Neural crest cell (in vitro differentiated cells): ENCODE data around the gene MGAT3. TPM values are rescaled to one million over a fixed set of nuclear protein-coding genes. Genes with fewer than 3 reads are reported as not detected.

Experiments
- DNase-seq: peaks from one replicate; pipeline ENCODE4 v3.0.0; 2021; ENCODE audit warnings: low read depth, mixed read lengths, low spot score
- H3K27ac Mint-ChIP-seq: one replicate; pipeline ENCODE4 v1.8.0; 2021; ENCODE audit warnings: mild to moderate bottlenecking, mixed read lengths; ENCODE audit not compliant: unreplicated experiment
- H3K27me3 Mint-ChIP-seq: 2 replicates; pipeline ENCODE4 v1.8.0; 2021; ENCODE audit warnings: low read depth, mild to moderate bottlenecking, mixed read lengths
- H3K36me3 Mint-ChIP-seq: 2 replicates; pipeline ENCODE4 v1.8.0; 2021; ENCODE audit warnings: low read depth, mild to moderate bottlenecking, mixed read lengths
- H3K4me1 Mint-ChIP-seq: 2 replicates; pipeline ENCODE4 v1.8.0; 2021; ENCODE audit warnings: mixed read lengths
- H3K4me3 Mint-ChIP-seq: one replicate; pipeline ENCODE4 v1.8.0; 2021; ENCODE audit warnings: mild to moderate bottlenecking, mixed read lengths
- H3K9me3 Mint-ChIP-seq: 2 replicates; pipeline ENCODE4 v1.8.0; 2021; ENCODE audit warnings: mixed read lengths
- total RNA-seq: library from RNA; stranded (reverse); gene quantifications from 2 replicates; pipeline ENCODE4 v1.2.1, GENCODE V29; 2021
- TF ChIP-seq, protein P1 (sequence below): fragments of 200-600 bp; sonication (generic); conservative IDR thresholded peaks from 2 replicates; pipeline ENCODE4 v1.5.0; 2021; ENCODE audit warnings: antibody characterized with exemption, mild to moderate bottlenecking

MGAT3 gene
- total RNA-seq, 1 donor from 2014 or later: 20.3 TPM

DNA sequence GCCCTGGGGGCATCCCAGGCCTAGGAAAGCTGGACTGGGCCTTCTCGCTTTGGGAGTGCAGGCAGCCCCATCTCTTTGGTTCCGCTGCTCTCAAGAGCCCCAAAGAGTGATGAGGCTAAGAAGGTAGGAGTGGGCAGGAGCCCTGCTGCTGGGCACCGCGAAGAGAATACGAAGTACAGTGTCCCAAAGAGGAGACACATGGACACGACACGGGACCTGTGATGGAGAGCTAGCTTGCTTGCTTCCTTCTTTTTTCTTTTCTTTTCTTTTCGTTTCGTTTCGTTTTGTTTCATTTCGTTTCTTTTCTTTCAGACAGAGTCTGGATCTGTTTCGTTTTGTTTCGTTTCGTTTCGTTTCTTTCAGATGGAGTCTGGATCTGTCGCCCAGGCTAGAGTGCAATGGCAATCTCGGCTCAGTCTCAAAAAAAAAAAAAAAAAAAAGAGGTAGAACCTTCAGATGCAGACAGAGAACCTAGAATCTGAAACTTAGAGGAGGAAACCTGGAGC lies 10.6 kb downstream of the MGAT3 start:
- Mint-ChIP-seq H3K9me3 (no peaks in the 10 kb centered on the region), H3K36me3 (no peaks in the 10 kb centered on the region), H3K4me3 (no peak overlapping the region), H3K27me3 (no peaks in the 10 kb centered on the region), H3K27ac (no peak overlapping the region), H3K4me1 (peaks cover 44% of the 10 kb centered on the region)
- TF ChIP-seq, protein P1, sequence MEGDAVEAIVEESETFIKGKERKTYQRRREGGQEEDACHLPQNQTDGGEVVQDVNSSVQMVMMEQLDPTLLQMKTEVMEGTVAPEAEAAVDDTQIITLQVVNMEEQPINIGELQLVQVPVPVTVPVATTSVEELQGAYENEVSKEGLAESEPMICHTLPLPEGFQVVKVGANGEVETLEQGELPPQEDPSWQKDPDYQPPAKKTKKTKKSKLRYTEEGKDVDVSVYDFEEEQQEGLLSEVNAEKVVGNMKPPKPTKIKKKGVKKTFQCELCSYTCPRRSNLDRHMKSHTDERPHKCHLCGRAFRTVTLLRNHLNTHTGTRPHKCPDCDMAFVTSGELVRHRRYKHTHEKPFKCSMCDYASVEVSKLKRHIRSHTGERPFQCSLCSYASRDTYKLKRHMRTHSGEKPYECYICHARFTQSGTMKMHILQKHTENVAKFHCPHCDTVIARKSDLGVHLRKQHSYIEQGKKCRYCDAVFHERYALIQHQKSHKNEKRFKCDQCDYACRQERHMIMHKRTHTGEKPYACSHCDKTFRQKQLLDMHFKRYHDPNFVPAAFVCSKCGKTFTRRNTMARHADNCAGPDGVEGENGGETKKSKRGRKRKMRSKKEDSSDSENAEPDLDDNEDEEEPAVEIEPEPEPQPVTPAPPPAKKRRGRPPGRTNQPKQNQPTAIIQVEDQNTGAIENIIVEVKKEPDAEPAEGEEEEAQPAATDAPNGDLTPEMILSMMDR: no peak
- no peak for DNase-seq

DNA sequence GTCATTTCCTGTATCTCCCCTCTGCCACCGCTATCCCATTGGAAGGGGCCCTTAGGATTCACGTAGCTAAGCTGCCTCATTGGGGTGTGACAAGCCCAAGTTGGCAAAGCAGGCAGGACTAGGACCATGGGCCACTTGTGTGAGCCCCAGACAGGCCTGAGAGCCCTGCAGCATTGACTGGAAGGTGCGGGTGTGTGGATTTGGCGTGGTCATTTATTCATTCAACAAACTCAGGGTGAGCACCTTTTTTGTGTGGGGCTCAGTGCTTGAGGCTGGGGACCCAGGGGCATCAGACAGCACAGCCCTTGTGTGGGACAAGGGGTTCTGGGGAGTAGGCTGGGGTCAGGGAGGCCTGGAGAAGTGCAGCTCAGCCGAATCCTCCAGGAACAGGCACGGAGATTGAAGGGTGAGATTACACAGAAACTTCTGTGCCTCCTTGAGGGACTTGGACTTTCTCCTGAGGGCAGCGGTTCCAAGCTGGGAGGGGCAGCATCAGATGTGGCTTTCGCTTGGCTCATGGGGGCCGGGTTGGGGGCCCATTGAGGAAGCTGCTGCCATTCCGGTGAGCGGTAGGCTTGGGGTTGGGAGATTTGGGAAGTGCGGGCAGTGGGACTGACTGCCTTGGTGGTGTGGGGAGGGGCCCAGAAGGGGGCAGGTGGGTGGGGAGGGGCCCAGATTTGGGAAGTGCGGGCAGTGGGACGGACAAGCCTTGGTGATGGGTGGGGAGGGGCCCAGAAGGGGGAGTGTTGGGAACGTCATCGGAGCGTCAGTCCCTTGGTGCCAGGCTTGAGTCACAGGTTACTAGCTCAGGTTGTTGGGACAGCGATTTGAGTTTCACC lies 11.9 kb downstream of the MGAT3 start:
- no peaks in the 10 kb centered on the region for H3K36me3 Mint-ChIP-seq
- DNase-seq: no peak
- H3K27ac Mint-ChIP-seq: no peak overlapping the region
- H3K4me1 Mint-ChIP-seq: peaks cover 52% of the 10 kb centered on the region
- H3K4me3 Mint-ChIP-seq: no peak overlapping the region
- no peaks in the 10 kb centered on the region for H3K27me3 Mint-ChIP-seq
- TF ChIP-seq, protein P1: no peak
- no peaks in the 10 kb centered on the region for H3K9me3 Mint-ChIP-seq

DNA sequence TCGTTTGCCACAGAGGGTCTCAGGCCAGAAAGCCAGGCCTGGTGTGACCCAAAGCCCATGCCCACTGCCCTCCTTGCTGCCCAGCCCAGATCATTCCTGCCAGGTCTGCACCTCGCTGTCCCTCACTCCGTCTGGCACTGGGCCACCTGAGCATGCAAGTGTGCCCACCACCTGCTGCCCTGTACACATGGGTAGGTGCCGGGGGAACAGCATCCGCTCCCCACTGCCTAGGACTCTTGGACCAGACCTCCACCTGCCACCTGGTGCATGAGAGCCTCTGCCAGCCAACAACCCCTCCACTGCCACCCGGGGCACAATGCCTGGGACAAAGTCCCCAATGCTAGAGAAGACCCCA lies 12.5 kb downstream of the MGAT3 start:
- TF ChIP-seq, protein P1: no peak
- no peaks in the 10 kb centered on the region for H3K27me3 Mint-ChIP-seq
- peak overlapping the region; percentile 24 for H3K4me3 Mint-ChIP-seq
- no peaks in the 10 kb centered on the region for H3K9me3 Mint-ChIP-seq
- H3K36me3 Mint-ChIP-seq: no peaks in the 10 kb centered on the region
- DNase-seq: no peak
- H3K4me1 Mint-ChIP-seq: peaks cover 52% of the 10 kb centered on the region
- no peak overlapping the region for H3K27ac Mint-ChIP-seq

DNA sequence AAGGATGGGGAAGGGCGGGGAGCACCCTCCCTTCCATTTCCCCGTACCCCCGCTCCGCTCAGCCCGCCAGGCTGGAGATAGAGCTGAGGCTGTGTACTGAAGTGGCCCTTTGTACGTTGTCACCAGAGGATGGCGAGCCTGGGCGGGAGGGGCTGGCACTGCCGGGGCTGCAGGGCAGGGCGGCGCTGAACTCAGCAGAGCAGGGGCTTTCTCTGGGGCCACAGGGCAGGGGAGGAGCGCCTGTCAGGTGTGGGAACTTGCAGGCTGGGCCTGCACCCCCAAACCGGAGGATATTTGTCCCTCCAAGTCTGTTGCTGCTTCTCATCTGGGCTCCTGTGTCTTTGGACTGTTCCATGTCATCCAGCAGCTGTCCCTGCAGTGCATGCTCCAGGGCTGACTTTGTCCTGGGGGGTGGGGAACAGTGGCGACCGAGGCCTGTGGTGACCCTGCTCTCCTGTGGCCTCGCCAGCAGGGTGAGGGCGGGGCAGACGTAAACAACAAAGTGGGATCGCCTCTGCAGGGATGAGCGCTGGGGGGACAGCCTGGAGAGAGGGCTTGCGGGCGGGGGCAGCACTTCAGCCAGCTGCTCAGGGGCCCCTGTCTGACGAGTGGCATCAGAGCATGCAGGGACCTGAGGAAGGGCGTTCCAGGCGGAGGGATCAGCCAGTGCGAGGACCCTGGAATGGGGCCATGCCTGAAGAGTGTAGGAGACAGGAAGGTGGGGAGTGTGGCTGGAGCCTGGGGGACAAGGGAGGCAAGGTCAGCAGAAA lies 13.1 kb downstream of the MGAT3 start:
- Mint-ChIP-seq H3K4me1 (peaks cover 51% of the 10 kb centered on the region), H3K4me3 (peak overlapping the region; percentile 24), H3K27me3 (no peaks in the 10 kb centered on the region), H3K36me3 (no peaks in the 10 kb centered on the region), H3K27ac (peak overlapping the region; percentile 36), H3K9me3 (no peaks in the 10 kb centered on the region)
- TF ChIP-seq, protein P1: no peak
- DNase-seq: no peak

DNA sequence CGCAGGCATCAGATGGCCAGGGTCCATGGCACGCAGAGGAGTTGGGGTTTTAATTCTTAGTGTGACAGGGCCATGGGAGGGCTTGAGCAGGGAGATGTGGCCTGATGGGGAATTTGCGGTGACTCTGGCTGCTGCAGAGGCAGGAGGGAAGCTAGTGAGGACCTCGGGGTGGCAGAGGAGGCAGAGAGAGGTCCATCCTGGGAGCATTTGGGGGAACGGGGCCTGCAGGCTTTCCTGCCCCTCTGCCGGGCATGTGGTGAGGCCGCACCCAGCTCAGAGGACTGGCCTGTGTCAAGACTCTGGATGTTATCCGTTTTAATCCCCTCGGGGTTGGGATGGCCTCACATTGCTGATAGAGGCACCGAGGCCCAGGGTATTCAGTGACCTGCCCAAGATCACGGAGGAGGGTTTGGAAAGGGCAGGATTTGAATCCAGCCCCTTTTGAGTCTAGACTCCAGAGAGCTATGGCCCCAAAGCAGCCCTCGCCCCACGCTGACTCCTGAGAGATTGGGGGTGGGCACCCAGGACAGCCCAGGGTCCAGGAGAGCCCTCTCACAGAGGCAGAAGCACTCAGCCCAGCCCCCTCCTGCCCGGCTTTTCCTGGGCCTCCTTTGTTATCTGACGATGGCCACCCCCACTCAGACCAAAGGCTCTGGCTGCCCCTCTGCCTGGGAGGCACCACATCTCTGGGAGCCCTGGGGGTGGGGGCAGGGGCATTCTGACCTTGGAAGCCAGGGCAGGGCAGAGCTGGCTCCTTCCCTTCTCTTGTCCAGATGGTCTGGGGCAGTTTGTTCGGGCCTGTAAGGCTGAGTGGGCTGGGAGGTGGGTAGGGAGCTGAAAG lies 13.9 kb downstream of the MGAT3 start:
- Mint-ChIP-seq H3K4me3 (peak overlapping the region; percentile 5), H3K27me3 (no peaks in the 10 kb centered on the region), H3K36me3 (no peaks in the 10 kb centered on the region), H3K9me3 (no peaks in the 10 kb centered on the region), H3K27ac (peak overlapping the region; percentile 81), H3K4me1 (peaks cover 50% of the 10 kb centered on the region)
- DNase-seq: no peak
- TF ChIP-seq, protein P1: no peak
